Femur (tissue), 1 donor: ENCODE results near the gene TAF6.

Source experiments
- DNase-seq: peaks from one replicate; pipeline ENCODE4 v3.0.0-alpha.2; 2017

TAF6 gene

DNA sequence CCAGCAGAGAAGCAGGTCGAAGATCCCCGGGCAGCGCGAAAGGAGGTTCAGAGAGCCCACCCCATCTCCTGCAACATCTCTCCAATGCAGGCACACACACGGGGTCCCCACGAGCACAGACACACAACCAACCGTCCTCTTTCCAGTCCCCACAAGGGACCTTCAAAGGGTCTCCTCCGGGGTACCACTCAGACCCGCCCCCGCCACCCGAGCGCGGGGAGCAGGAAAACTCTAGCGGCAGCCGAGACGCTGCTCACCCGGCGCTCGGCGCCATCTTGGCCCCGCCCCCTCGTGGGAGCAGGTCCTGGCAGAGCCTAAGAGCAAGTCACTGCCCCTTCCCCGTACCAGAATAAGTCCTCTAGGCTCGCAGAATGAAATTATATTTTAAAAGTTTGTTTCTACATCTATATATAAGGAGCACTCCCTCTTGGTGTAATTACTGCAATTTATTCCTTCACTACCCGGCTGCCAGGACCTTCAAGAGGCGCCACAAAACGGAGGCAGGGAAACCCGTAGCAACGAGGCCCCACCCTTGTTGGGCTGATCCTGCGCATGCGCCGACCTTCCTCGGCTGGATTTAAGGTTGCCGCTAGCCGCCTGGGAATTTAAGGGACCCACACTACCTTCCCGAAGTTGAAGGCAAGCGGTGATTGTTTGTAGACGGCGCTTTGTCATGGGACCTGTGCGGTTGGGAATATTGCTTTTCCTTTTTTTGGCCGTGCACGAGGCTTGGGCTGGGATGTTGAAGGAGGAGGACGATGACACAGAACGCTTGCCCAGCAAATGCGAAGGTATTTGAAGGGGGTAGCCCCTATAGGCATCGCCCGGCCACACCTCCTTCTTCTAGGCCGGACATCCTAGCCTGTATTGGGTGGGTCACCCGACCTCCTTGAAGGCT, at the start of gene TAF6, which contains the start of gene CNPY4:
Gene TAF6, minus strand, starts transcription at position 287 of the 898 bp plus-strand sequence. CDS start 5,149 bp downstream, outside the sequence.
Gene CNPY4, plus strand, starts transcription at position 563 of the 898 bp plus-strand sequence. Its CDS starts 111 bp downstream, at position 674.
- peak; percentile 97 for DNase-seq

DNA sequence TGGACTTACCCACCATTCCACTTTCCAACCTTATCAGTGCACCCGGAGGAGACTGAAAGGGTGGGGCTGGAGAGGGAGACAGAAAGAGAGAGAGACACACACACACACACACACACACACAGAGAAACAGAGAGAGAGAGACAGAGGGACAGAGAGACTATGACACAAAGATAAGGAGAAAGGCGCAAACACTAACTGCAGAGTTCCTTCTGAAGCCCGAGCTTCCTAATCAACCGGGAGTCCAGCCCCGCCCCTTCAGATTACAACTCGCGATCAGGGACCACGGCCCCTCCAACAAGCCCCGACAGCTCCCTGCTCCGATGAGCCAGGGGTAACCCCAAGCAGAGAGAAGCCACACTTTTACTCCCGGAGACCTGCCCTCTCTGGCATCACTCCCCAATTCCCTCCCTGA, 48.8 kb upstream of the TAF6 start:
- DNase-seq = peak; percentile 61

DNA sequence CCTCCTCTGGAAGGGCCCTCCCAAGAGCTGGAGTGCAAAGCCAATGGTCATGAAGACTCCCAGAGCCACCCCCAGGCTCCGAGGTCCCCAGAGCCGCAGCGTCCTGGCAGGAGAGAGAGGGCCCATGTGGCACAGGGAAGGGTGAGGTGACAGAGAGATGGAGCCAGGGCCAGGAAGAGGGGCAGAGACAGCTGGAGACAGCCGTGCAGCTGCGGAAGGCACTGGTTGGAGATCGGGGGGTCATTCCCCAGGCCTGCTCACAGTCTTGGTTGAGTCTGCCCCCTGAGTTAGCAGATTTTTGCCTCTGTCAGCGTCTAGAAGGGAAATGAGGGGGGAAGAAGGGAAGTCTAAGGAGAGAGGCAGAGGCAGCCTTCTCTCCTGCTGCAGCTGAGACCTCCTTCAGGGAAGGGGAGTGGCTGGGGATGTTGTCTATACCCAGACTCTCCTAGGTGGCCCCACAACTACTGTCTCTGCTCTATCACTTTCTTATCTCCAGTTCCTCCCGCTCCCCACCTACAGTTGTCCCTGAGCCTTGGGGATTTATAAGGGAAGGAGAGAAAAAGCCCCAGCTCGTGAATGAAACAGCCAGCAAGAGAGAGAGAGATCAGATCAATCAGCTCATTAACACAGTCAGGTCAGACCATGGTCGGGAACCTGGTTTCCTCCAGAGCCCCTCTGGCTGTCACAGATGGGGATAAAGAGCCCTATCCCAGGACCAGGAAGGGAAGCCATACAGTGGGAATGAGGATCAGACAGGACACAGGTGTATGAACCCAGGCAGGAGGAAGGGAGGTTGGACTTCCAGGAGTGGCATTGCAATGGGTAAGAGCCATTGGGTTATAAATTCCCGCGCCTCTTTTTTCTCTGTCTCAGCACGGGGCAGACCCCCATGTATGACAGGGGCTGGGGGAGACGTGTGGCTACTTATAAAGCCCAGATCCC, 48.1 kb upstream of the TAF6 start:
- DNase-seq = no peak

DNA sequence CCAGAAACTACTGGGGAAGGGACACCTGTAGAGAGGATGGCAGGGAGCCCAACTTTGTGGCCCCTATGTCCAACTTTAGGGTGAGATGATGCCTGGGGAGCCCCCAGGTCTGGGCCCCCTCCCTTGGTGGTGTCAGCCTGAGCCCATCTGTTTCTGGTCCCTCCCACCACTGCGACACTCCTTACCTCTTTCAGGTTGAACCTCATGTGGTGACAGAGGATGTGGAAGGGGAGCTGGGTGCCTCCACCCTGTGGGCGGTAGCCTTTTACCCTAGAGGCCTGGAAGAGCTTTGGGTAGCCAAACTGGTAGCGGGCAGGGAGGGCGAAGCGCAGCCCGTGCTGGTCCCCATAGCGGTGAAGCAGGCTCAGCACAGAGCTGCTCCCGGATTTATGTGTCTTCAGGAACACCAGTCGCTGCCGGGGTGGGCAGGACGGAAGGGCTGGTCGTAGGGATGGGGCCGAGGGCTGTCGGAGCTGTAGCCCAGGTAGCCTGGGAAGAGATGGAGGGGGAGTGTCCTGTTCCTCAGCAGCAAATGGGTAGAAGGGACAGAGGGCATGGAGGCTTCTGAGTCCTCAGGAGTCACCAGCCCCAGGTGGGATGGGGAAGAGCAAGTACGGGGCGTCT, 47.3 kb upstream of the TAF6 start:
- no peak for DNase-seq

DNA sequence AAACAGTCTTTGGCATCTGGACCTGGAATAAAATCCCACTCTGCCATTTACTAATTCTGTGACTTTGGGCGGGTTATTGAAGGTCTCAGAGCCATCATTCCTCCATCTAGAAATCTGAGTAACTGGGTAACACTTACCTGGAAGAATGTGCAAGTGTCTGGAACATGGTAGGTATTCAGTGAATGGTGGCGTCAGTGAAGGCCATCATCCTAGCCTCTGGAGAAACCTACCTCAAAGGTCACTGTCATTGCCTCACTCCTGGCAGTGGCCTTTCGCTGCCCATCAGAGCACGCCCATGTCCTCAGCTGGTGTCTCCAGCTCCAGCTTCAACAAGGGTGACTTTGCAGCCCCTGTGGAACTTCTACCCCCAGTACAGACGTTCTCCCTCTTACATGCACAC, 44.7 kb upstream of the TAF6 start:
- no peak for DNase-seq

DNA sequence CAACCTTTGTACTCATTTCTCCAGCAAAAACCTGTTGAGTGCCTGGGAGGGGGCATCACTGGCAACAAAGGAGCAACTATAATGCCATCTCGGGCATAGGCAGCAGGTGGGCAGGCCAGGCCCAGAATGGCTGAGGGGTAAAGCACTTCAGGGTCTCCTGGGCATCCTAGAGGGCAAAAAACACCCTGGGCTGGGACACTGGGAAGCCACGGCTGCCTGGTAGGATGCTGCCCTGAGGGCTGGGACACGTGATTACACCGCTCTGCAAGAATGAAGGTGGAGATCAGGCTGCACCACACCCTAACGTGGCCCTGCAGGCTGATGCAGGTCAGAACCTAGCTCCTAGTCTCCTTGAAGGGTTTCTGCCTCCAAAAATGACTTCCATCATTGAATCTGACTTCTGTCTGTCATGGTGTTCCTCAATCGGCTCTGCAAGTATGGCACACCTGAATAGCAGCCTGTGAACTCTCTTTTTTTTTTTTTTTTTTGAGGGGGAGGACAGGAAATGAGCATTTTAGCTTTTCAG, 43.9 kb upstream of the TAF6 start:
- DNase-seq = no peak

DNA sequence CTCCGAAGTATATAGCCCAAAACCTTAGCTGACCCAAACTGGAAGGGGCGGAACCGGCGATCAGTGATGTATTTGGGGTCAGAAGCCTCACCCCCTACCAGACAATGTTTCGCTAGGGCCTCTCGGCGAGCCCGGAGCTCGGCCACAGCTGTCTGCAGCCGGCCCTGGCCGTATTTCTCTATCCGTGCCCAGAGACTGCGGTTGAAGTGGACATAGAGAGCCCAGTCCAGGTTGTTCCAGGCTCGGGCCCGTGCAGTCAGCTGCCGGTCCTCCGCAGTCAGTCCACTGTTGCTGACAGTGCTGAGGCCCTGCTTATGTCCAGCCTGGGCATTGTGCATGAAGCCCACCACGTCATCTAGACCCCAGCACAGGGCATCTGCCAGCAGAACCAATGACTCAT, 40.9 kb upstream of the TAF6 start:
- DNase-seq = no peak

DNA sequence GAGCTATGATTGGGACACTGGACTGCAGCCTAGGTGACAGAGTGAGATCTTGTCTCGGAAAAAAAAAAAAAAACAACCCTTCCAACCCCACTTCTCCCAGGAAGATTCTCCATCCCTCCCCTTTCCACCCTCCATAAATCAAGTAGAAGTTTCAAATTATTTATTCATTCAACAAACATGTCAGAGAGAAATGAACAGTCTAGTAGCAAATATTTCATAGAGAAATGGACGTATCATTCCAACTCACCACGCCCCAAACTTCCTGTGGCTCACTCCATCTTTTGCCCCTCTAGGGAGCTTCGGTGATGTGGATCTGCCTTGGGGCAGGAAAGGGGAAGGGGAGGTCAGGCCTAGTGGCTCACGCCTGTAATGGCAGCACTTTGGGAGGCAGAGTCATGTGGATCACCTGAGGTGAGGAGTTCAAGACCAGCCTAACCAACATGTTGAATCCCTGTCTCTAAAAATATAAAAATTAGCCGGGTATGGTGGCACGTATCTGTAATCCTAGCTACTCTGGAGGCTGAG, 40.0 kb upstream of the TAF6 start:
- DNase-seq = no peak

DNA sequence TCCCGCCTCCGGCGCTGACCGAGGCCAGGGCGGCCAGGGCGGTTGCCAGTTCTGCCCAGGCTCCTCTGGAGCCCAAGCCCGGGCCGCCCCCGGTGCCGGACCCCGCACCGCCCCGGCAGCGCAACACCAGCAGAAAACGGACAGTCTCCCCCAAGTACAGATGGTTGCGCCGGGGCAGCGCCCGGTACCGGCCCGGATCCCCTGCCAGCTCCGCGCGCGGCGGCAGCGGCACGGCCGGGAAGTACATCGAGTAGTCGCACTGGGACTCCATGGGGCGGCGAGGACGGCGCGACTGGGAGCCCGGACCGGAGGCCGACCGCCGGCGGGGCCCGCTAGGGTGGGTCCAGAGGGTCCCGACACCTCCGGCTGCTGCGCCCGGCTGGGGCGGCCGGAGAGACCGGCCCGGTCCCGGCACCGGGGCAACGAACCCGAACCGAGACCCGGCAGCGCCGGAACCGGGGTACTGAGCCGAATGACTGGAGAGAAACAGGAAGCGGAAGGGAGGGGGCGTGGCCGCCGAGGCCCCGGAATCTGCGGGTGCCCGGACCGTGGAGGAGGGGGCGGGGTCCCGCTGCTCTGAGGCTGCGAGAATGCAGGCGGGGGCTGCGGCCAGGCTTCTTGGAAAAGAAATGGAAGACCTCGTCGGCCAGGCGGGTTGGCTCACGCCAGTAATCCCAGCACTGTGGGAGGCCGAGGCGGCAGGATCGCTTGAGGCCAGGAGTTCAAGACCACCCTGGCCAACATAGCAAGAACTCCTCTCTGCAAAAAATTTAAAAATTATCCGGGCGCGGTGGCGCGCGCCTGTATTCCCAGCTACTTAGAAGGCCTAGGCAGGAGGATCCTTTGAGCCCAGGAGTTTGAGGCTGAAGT, 39.3 kb upstream of the TAF6 start, which contains the start of gene TRAPPC14:
Gene TRAPPC14, minus strand, starts transcription at position 495 of the 870 bp plus-strand sequence. Its CDS starts 224 bp downstream, at position 271.
- peak; percentile 96 for DNase-seq

DNA sequence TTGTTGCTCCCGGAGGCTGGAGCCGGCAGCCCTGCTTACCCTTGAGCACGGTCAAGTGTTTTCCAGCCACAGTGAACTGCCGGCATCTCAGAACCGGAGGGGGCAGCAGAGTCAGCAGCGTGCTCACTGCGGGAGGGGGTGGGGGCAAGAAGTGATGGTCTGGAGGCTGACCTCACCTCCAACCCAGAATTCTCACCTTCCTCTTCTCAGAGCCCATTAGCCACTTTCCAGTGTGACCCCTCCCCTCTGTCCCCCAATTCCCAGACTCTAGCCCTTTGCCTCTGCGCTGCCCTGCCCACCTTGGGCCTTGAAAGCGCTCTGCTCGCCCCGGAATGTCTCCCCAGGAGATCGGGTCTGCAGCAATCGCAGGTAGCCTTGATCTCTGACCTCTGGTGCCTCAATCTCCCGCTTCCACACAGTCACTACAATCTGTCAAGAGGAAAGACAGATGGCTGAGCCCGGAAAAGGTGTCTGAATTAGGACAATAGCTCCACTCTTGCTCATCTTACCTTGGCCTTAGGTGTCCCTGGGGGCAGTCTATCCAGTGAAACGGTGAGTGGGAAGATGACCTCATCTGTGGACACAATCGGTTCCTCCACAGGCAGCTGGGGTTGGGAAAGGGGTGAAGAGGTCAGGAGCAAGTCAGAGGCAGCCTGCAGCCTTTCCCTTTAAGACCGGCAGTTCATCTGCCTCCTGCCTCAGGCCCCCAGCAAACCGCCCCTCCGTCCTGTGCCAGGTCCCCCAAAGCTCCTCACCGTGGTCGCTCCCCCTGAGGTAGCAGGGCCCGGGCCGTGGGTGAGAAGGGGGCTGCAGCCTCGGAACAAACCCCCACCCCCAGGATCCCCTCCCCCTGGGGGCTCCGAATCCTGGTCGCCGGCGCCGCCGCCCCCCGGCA, 38.4 kb upstream of the TAF6 start:
- DNase-seq = no peak

DNA sequence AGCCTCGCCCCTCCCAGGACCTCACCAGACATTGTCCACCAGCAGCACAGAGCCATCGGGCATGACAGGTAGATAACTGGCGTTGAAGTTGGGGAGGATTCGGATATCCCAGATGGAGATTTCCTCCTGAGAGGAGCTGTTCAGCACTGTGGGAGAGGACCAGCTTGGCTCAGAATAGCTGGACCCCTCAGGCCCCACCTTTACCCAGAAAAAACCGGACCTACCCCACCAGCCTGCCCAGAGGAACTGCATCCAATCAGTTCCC, 37.8 kb upstream of the TAF6 start:
- DNase-seq = no peak

DNA sequence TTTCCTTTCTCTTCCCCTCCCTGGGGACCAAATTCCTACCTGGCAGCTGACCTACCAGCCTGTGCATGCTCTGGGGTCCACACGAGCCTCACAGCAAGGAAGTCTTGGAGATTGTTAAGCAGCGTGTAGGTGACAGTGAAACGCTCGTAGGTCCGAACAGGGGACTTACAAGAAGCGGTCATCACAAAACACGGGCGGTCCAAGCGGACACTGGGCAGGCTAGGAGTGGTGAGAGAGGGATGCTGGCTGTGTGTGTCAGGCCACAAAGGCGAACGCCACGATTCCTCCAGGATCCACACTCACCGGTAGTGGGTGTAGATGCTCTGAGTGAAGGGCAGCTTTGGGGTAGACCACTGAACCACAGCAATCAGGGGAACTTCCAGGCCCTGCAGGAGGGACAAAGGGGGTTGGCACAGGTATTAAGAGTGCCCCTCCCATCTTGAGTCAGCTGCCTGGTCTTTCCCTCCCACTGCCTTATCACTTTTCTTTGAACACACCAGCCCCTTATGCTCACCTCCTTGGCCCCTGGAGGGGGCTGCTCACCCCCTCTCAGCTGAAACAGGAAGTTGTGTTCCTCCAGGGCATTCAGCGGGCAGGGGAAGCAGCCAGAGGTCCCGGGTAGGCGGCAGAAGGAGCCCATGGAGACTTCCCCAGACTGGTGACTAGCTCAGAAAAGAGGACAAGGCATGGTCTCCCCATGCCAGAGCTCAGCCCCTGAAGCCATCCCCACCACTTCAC, 37.3 kb upstream of the TAF6 start:
- DNase-seq = no peak

DNA sequence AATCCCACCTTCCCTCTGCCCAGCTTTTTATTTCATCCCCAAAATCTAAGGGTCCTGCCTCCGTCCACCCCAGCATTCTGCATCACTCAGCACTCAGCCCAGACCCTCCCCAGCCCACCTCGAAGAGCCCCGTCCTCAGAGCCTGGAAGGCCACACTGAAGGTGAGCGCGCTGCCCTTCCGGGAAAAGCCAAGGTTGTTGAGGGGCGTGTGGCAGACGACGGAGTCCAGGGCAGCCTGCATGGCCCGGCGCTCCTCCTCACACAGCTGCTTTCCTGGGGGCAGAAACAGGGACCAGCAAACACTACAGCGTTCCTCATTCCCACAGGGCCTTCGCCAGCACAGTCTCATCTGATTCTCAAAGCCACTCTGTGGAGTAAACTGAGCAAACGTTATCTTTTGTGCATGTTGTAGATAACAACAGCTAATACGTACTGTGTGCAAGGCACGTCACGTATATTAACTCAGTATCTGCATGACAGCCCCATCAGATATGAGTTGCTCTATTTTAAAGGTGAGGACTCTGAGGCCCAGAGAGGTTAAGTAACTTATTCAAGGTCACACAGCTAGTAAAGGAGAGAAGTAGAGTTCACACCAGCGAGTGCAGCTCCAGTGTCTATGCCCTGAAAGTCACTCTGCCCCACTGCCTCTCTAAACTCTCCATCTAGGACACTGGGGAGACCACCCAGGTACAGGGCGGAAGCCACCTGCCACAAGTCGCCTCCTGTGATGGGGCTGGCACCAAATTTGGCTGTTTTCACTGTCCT, 36.6 kb upstream of the TAF6 start:
- no peak for DNase-seq

DNA sequence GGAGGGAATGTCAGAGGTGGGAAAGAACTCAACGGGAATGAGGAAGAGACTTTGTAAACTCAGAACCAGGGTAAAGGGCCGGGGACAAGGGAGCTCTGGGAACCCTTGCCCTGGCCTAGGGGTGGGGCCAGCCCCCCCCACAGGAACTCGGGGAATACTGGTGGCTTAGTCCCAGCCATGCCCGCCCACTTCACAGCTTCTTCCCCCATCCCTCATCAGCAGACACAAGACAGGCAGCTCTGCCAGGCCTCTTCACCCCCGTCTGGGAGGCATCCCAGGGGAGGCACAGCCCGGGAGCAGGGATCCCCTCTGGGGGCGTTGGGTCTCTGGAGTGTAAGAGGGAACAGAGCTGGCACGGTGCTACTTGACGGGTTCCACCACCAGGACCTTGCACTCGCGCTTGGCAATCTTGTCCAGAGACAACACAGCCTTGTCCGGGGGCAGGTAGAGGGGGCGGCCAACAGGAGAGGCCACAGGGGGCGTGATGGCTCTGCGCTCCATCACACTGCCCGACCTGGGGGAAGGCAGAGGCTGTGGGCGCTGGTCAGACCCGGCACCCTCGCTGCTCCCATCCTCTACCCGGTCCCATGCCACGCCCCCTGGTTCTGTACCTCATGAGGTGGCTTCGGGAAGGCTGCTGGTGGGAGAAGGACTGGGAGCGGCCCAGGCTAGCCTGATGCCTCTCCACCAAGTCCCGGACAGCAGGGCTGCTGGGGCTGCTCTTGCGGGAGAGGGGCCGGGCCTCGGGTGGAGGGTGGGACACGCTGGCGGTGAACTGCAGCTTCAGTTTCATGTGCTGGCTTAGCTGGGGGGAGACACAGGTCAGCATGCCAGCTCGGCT, 35.7 kb upstream of the TAF6 start:
- DNase-seq = peak; percentile 21

DNA sequence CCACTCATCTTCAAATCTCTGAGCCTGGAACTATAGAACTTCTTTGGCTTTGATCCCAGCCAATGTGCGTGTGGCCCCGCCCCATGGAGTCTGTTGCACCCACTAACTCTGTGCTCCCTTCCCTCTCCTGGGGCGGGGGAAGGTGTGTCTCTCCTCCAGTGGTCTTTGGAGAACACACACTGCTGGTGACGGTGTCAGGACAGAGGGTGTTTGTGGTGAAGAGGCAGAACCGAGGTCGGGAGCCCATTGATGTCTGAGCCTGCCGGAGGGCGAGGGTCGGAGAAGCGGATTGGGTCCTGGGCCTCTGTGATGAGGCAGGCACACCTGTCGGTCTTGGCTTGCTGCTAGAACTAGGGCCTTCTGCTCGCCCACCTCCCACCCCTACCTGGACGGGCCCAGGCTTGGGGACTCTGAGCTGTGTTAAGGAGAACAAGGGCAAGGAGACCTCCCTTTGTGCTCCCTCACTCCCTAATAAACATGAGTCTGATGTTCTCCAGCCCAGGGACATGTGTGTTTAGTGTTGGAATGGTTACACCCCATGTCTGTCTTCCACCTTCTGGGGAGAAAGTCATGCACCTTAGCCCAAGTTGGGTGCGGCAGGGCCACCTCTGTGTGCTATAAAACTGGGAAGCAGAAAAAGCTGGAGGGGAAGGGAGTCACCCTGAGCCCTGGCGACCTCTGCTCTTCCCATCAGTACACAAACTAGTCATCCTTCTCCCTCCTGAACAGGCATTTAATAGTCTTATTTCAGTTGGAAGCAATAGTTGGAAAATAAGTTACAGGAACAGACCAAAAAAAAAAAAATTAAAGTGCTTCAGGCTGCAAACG, 34.8 kb upstream of the TAF6 start:
- peak; percentile 23 for DNase-seq

DNA sequence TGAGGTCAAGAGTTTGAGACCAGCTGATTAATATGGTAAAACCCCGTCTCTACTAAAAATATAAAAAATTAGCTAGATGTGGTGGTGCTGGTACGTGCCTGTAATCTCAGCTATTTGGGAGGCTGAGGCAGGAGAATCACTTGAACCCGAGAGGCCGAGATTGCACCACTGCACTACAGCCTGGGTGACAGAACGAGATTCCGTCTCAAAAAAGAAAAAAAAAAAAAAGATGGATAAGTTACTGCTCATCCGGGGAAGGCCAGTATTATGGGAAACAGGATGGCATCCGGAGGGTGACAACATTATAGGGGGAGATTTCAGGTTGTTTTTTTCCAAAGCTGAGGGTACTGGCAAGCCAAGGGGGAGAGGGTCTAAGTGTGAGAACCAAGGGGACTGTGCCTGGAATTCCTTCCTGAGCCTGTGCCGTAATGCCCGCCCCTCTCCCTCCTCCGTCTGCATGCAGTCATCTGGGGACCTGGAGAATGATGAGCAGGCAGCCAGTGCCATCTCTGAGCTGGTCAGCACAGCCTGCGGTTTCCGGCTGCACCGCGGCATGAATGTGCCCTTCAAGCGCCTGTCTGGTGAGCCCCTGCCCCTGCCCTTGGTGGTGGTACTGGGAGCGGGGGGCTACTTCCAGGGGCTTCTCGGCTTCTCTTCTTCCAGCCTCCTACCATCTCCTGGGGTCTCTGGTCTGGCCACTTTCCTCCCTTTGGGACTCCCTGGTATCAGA, 33.9 kb upstream of the TAF6 start:
- DNase-seq = no peak
